ENCODE results near the gene BAIAP2. TPM values are rescaled to one million over a fixed set of nuclear protein-coding genes. Genes with fewer than 3 reads are reported as not detected.

The BAIAP2 gene
- total and polyA plus RNA-seq, 4 experiments from 2014 or later: 2.1 to 7.2 (median 5.5) TPM

GRCh38 chr17:81080019-81080418, 45.1 kb downstream of the BAIAP2 start:
- ChIA-PET POLR2A (ENCODE audit: partially characterized antibody) (no interaction called here), CTCF (ENCODE audit: partially characterized antibody) (no interaction called here)
- Histone ChIP-seq H3K27me3 (ENCODE audit: insufficient read depth, low read length) (no peaks in the 10 kb centered on the region), H3K9me3 (ENCODE audit: control insufficient read depth in 1 of 2, low read length in 2 of 2) (no peaks in the 10 kb centered on the region), H3K27ac (ENCODE audit: low read depth, low read length) (no peak overlapping the region), H3K4me1 (ENCODE audit: insufficient read depth, low read length) (no peaks in the 10 kb centered on the region), H3K36me3 (ENCODE audit: insufficient read depth, low read length) (no peaks in the 10 kb centered on the region), H3K4me3 (ENCODE audit: low read length in 2 of 2) (no peak overlapping the region)
- H3K4me1 Mint-ChIP-seq: no peaks in the 10 kb centered on the region
- H3K9me3 Mint-ChIP-seq: no peaks in the 10 kb centered on the region
- H3K36me3 Mint-ChIP-seq: no peaks in the 10 kb centered on the region
- DNase-seq: no peak
- no peak overlapping the region for H3K4me3 Mint-ChIP-seq
- no peak overlapping the region for H3K27ac Mint-ChIP-seq
- no peaks in the 10 kb centered on the region for H3K27me3 Mint-ChIP-seq
- intact Hi-C loops (cut with micrococcal nuclease): no loop called here

DNA sequence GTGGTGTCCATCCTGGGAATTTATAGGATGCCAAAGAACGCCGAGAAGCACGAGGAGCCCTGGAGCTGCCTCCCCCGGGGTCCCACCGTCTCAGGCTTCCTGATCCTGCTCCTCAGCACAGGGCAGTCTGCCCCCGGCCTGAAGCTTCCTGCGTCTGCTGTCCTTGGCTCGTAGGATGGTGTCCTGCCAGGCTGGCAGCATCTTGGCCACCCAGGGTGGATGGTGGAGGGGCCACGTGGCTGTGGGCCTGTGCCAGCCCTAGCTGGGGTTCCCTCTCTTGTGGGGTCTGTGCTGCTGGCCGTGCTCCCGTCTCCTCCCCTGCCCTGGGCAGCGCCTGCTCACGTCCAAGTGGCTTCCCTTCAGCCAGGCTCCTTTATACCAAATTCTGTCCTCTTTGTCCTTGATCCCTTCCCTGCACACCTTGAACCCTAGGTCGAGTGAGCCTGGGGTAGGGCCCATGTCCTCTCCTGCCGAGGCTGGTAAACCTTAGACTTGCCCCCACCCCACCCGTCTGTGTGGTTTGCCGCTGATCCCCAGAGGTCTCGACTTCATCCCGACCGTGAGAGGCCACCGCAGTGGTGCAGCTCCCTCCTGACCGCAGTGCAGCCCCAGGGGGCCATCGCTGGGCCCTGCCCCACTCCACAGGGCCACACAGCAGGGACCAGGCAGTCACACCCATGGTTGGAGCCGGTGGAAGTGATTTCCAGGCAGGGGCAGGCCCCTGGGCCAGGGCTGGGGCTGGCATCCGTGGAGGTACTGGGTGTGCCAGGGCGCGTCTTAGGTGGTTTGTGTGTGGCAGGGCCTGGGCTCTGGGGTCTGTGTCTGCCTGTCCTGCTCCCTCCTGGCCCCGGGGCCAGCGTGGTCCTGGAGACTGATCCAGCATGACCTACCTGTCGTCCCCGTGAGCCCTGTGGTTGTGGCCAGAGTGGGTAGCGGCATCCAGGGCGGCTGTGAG, 46.5 kb downstream of the BAIAP2 start:
- intact Hi-C loops (cut with micrococcal nuclease): no loop called here
- ChIA-PET POLR2A (ENCODE audit: partially characterized antibody) (no interaction called here), CTCF (ENCODE audit: partially characterized antibody) (no interaction called here)
- no peaks in the 10 kb centered on the region for H3K9me3 Mint-ChIP-seq
- no peak overlapping the region for H3K27ac Mint-ChIP-seq
- no peaks in the 10 kb centered on the region for H3K27me3 Mint-ChIP-seq
- no peak for DNase-seq
- no peak overlapping the region for H3K27ac ChIP-seq (ENCODE audit: low read depth, low read length)
- H3K36me3 ChIP-seq (ENCODE audit: insufficient read depth, low read length): no peaks in the 10 kb centered on the region
- no peak overlapping the region for H3K4me3 Mint-ChIP-seq
- H3K4me1 Mint-ChIP-seq: no peaks in the 10 kb centered on the region
- no peaks in the 10 kb centered on the region for H3K9me3 ChIP-seq (ENCODE audit: control insufficient read depth in 1 of 2, low read length in 2 of 2)
- no peaks in the 10 kb centered on the region for H3K36me3 Mint-ChIP-seq
- no peak overlapping the region for H3K4me3 ChIP-seq (ENCODE audit: low read length in 2 of 2)
- no peaks in the 10 kb centered on the region for H3K4me1 ChIP-seq (ENCODE audit: insufficient read depth, low read length)
- no peaks in the 10 kb centered on the region for H3K27me3 ChIP-seq (ENCODE audit: insufficient read depth, low read length)

- Mint-ChIP-seq H3K4me3 (no peak overlapping the region), H3K9me3 (no peaks in the 10 kb centered on the region), H3K4me1 (peaks cover 0 to 5% (median 3%) of the 10 kb centered on the region in 4 donors), H3K36me3 (no peaks in the 10 kb centered on the region), H3K27me3 (no peaks in the 10 kb centered on the region), H3K27ac (no peak overlapping the region)
- CTCF ChIA-PET (ENCODE audit: partially characterized antibody): no interaction called here
- Histone ChIP-seq H3K36me3 (ENCODE audit: insufficient read depth, low read length) (no peaks in the 10 kb centered on the region), H3K4me1 (ENCODE audit: insufficient read depth, low read length) (no peaks in the 10 kb centered on the region), H3K9me3 (ENCODE audit: control insufficient read depth in 1 of 2, low read length in 2 of 2) (no peaks in the 10 kb centered on the region), H3K4me3 (ENCODE audit: low read length in 2 of 2) (no peak overlapping the region), H3K27ac (ENCODE audit: low read depth, low read length) (no peak overlapping the region), H3K27me3 (ENCODE audit: insufficient read depth, low read length) (no peaks in the 10 kb centered on the region)
- DNase-seq: no peak
- intact Hi-C loops (cut with micrococcal nuclease): no loop called here
- POLR2A ChIA-PET (ENCODE audit: partially characterized antibody): no interaction called here
These were observed 47.5 kb downstream of the BAIAP2 start for GRCh38 chr17:81082177-81083073.

- Mint-ChIP-seq H3K9me3 (no peaks in the 10 kb centered on the region), H3K27me3 (no peaks in the 10 kb centered on the region), H3K27ac (no peak overlapping the region), H3K4me3 (no peak overlapping the region), H3K36me3 (no peaks in the 10 kb centered on the region), H3K4me1 (peaks cover 0 to 10% (median 6%) of the 10 kb centered on the region in 4 donors)
- Histone ChIP-seq H3K36me3 (ENCODE audit: insufficient read depth, low read length) (no peaks in the 10 kb centered on the region), H3K4me1 (ENCODE audit: insufficient read depth, low read length) (no peaks in the 10 kb centered on the region), H3K27ac (ENCODE audit: low read depth, low read length) (no peak overlapping the region), H3K9me3 (ENCODE audit: control insufficient read depth in 1 of 2, low read length in 2 of 2) (no peaks in the 10 kb centered on the region), H3K4me3 (ENCODE audit: low read length in 2 of 2) (no peak overlapping the region), H3K27me3 (ENCODE audit: insufficient read depth, low read length) (no peaks in the 10 kb centered on the region)
- no peak for DNase-seq
- intact Hi-C loops (cut with micrococcal nuclease): no loop called here
- POLR2A ChIA-PET (ENCODE audit: partially characterized antibody): no interaction called here
- CTCF ChIA-PET (ENCODE audit: partially characterized antibody): no interaction called here
These were observed 48.3 kb downstream of the BAIAP2 start for GRCh38 chr17:81083125-81083765.

GRCh38 chr17:81084680-81085419, 49.9 kb downstream of the BAIAP2 start:
- no peak overlapping the region for H3K27ac ChIP-seq (ENCODE audit: low read depth, low read length)
- intact Hi-C loops (cut with micrococcal nuclease): no loop called here
- H3K27ac Mint-ChIP-seq: no peak overlapping the region
- peaks cover 0 to 10% (median 6%) of the 10 kb centered on the region in 4 donors for H3K4me1 Mint-ChIP-seq
- H3K36me3 Mint-ChIP-seq: no peaks in the 10 kb centered on the region
- no peaks in the 10 kb centered on the region for H3K27me3 ChIP-seq (ENCODE audit: insufficient read depth, low read length)
- no peaks in the 10 kb centered on the region for H3K27me3 Mint-ChIP-seq
- H3K36me3 ChIP-seq (ENCODE audit: insufficient read depth, low read length): no peaks in the 10 kb centered on the region
- CTCF ChIA-PET (ENCODE audit: partially characterized antibody): no interaction called here
- no peaks in the 10 kb centered on the region for H3K9me3 ChIP-seq (ENCODE audit: control insufficient read depth in 1 of 2, low read length in 2 of 2)
- H3K4me3 ChIP-seq (ENCODE audit: low read length in 2 of 2): no peak overlapping the region
- no peaks in the 10 kb centered on the region for H3K9me3 Mint-ChIP-seq
- POLR2A ChIA-PET (ENCODE audit: partially characterized antibody): interaction anchor here (1.2 kb wide), 1 partner anchor 10 kb away, joined by 5 read pairs; no protein-coding TSS in a partner anchor
- no peak for DNase-seq
- H3K4me3 Mint-ChIP-seq: no peak overlapping the region
- H3K4me1 ChIP-seq (ENCODE audit: insufficient read depth, low read length): no peaks in the 10 kb centered on the region

DNA sequence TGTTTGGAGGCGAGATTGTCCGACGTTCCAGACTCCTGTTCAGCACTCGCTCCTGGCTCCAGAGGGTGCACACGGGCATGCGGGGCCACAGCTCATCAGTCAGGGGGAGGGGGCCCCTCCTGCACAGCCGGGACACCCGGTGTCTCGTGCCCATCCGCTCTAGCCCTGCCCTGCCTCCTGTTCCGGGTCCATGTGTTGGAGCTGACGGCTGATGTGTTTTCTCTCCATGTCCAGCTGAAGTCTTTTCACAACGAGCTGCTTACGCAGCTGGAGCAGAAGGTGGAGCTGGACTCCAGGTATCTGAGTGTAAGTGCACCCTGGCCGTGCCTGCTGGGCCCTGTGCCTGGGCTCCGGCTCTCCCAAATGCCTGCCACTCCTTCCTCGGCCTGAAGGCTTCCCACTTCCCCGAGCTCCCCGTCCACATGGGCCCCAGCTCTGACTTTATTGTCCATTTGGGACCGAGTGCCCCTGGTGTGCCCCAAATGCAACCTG, 50.5 kb downstream of the BAIAP2 start:
- Mint-ChIP-seq H3K4me3 (no peak overlapping the region), H3K27me3 (no peaks in the 10 kb centered on the region), H3K27ac (no peak overlapping the region), H3K4me1 (peaks cover 3 to 10% (median 6%) of the 10 kb centered on the region in 4 donors), H3K36me3 (no peaks in the 10 kb centered on the region), H3K9me3 (no peaks in the 10 kb centered on the region)
- Histone ChIP-seq H3K36me3 (ENCODE audit: insufficient read depth, low read length) (no peaks in the 10 kb centered on the region), H3K27me3 (ENCODE audit: insufficient read depth, low read length) (no peaks in the 10 kb centered on the region), H3K4me3 (ENCODE audit: low read length in 2 of 2) (no peak overlapping the region), H3K9me3 (ENCODE audit: control insufficient read depth in 1 of 2, low read length in 2 of 2) (no peaks in the 10 kb centered on the region), H3K27ac (ENCODE audit: low read depth, low read length) (no peak overlapping the region), H3K4me1 (ENCODE audit: insufficient read depth, low read length) (peaks cover 2% of the 10 kb centered on the region)
- ChIA-PET POLR2A (ENCODE audit: partially characterized antibody) (interaction anchor here (1.2 kb wide), 1 partner anchor 10 kb away, joined by 5 read pairs; no protein-coding TSS in a partner anchor), CTCF (ENCODE audit: partially characterized antibody) (no interaction called here)
- intact Hi-C loops (cut with micrococcal nuclease): no loop called here
- no peak for DNase-seq

Data from CD4-positive, alpha-beta memory T cell (primary cell).